Fibroblast of gingiva (primary cell): Measurements from ENCODE around the gene UST.

Experiments
- DNase-seq: peaks from one replicate; pipeline ENCODE4 v3.0.0-alpha.2; 2011; ENCODE audit warnings: low read depth

Gene UST

GRCh38 chr6:149125309-149125708, 378.5 kb downstream of the UST start:
- DNase-seq, result no peak
